ENCODE results near the gene FSTL5. TPM values are rescaled to one million over a fixed set of nuclear protein-coding genes. Genes with fewer than 3 reads are reported as not detected.

FSTL5 gene
- polyA plus RNA-seq, 4 donors, result 0.19 to 0.36 TPM; not detected in 2

- H3K4me1 ChIP-seq (ENCODE audit: control insufficient read depth in 3 of 3, insufficient read depth in 2 of 3, low read depth in 1 of 3, low read length in 2 of 3), result no peaks in the 10 kb centered on the region
- DNase-seq, result no peak
- no peak overlapping the region for H3K4me3 ChIP-seq (ENCODE audit: low read depth in 1 of 3, low read length in 3 of 3)
- no peaks in the 10 kb centered on the region for H3K9me3 ChIP-seq (ENCODE audit: control insufficient read depth in 2 of 2, insufficient read depth in 1 of 2, low read depth in 1 of 2, low read length in 1 of 2)
- H3K36me3 ChIP-seq (ENCODE audit: control insufficient read depth in 3 of 3, insufficient read depth in 2 of 3, low read depth in 1 of 3, low read length in 3 of 3), result no peaks in the 10 kb centered on the region
- H3K27me3 ChIP-seq (ENCODE audit: control insufficient read depth in 3 of 3, insufficient read depth in 3 of 3, low read length in 3 of 3), result no peaks in the 10 kb centered on the region
- no peak for FAIRE-seq
- no peak overlapping the region for H3K27ac ChIP-seq (ENCODE audit: low read depth in 1 of 3, low read length in 2 of 3)
- 67 to 72% (median 71%) methylated on average over 7 of the region's 7 CpGs for WGBS, 3 donors
These were observed 8.8 kb downstream of the FSTL5 start for GRCh38 chr4:162154862-162155540.

GRCh38 chr4:162151850-162152249, 11.9 kb downstream of the FSTL5 start:
- DNase-seq, result no peak
- no peaks in the 10 kb centered on the region for H3K27me3 ChIP-seq (ENCODE audit: control insufficient read depth in 3 of 3, insufficient read depth in 3 of 3, low read length in 3 of 3)
- no peaks in the 10 kb centered on the region for H3K4me1 ChIP-seq (ENCODE audit: control insufficient read depth in 3 of 3, insufficient read depth in 2 of 3, low read depth in 1 of 3, low read length in 2 of 3)
- no peak overlapping the region for H3K4me3 ChIP-seq (ENCODE audit: low read depth in 1 of 3, low read length in 3 of 3)
- FAIRE-seq, result no peak
- no peak overlapping the region for H3K27ac ChIP-seq (ENCODE audit: low read depth in 1 of 3, low read length in 2 of 3)
- 38 to 40% (median 39%) methylated on average over 4 of the region's 4 CpGs for WGBS, 3 donors
- H3K36me3 ChIP-seq (ENCODE audit: control insufficient read depth in 3 of 3, insufficient read depth in 2 of 3, low read depth in 1 of 3, low read length in 3 of 3), result no peaks in the 10 kb centered on the region
- H3K9me3 ChIP-seq (ENCODE audit: control insufficient read depth in 2 of 2, insufficient read depth in 1 of 2, low read depth in 1 of 2, low read length in 1 of 2), result no peaks in the 10 kb centered on the region

- H3K9me3 ChIP-seq (ENCODE audit: control insufficient read depth in 2 of 2, insufficient read depth in 1 of 2, low read depth in 1 of 2, low read length in 1 of 2), result no peaks in the 10 kb centered on the region
- H3K4me1 ChIP-seq (ENCODE audit: control insufficient read depth in 3 of 3, insufficient read depth in 2 of 3, low read depth in 1 of 3, low read length in 2 of 3), result no peaks in the 10 kb centered on the region
- DNase-seq, result no peak
- H3K4me3 ChIP-seq (ENCODE audit: low read depth in 1 of 3, low read length in 3 of 3), result no peak overlapping the region
- no peak overlapping the region for H3K27ac ChIP-seq (ENCODE audit: low read depth in 1 of 3, low read length in 2 of 3)
- H3K36me3 ChIP-seq (ENCODE audit: control insufficient read depth in 3 of 3, insufficient read depth in 2 of 3, low read depth in 1 of 3, low read length in 3 of 3), result no peaks in the 10 kb centered on the region
- FAIRE-seq, result no peak
- no peaks in the 10 kb centered on the region for H3K27me3 ChIP-seq (ENCODE audit: control insufficient read depth in 3 of 3, insufficient read depth in 3 of 3, low read length in 3 of 3)
These were observed 12.4 kb downstream of the FSTL5 start for GRCh38 chr4:162151386-162151785.

- Histone ChIP-seq H3K27me3 (ENCODE audit: control insufficient read depth in 3 of 3, insufficient read depth in 3 of 3, low read length in 3 of 3) (no peaks in the 10 kb centered on the region), H3K9me3 (ENCODE audit: control insufficient read depth in 2 of 2, insufficient read depth in 1 of 2, low read depth in 1 of 2, low read length in 1 of 2) (no peaks in the 10 kb centered on the region), H3K27ac (ENCODE audit: low read depth in 1 of 3, low read length in 2 of 3) (no peak overlapping the region), H3K36me3 (ENCODE audit: control insufficient read depth in 3 of 3, insufficient read depth in 2 of 3, low read depth in 1 of 3, low read length in 3 of 3) (no peaks in the 10 kb centered on the region), H3K4me3 (ENCODE audit: low read depth in 1 of 3, low read length in 3 of 3) (no peak overlapping the region), H3K4me1 (ENCODE audit: control insufficient read depth in 3 of 3, insufficient read depth in 2 of 3, low read depth in 1 of 3, low read length in 2 of 3) (no peaks in the 10 kb centered on the region)
- WGBS, 3 donors, result 74 to 81% (median 76%) methylated on average over 2 of the region's 2 CpGs
- no peak for DNase-seq
- FAIRE-seq, result no peak
These were observed 14.2 kb downstream of the FSTL5 start for GRCh38 chr4:162149644-162150043.

- no peaks in the 10 kb centered on the region for H3K27me3 ChIP-seq (ENCODE audit: control insufficient read depth in 3 of 3, insufficient read depth in 3 of 3, low read length in 3 of 3)
- FAIRE-seq, result no peak
- H3K9me3 ChIP-seq (ENCODE audit: control insufficient read depth in 2 of 2, insufficient read depth in 1 of 2, low read depth in 1 of 2, low read length in 1 of 2), result no peaks in the 10 kb centered on the region
- no peaks in the 10 kb centered on the region for H3K36me3 ChIP-seq (ENCODE audit: control insufficient read depth in 3 of 3, insufficient read depth in 2 of 3, low read depth in 1 of 3, low read length in 3 of 3)
- no peaks in the 10 kb centered on the region for H3K4me1 ChIP-seq (ENCODE audit: control insufficient read depth in 3 of 3, insufficient read depth in 2 of 3, low read depth in 1 of 3, low read length in 2 of 3)
- no peak overlapping the region for H3K27ac ChIP-seq (ENCODE audit: low read depth in 1 of 3, low read length in 2 of 3)
- no peak overlapping the region for H3K4me3 ChIP-seq (ENCODE audit: low read depth in 1 of 3, low read length in 3 of 3)
- DNase-seq, result no peak
These were observed 23.6 kb downstream of the FSTL5 start for GRCh38 chr4:162140051-162140683.

- no peak overlapping the region for H3K4me3 ChIP-seq (ENCODE audit: low read depth in 1 of 3, low read length in 3 of 3)
- no peak for DNase-seq
- no peaks in the 10 kb centered on the region for H3K4me1 ChIP-seq (ENCODE audit: control insufficient read depth in 3 of 3, insufficient read depth in 2 of 3, low read depth in 1 of 3, low read length in 2 of 3)
- H3K36me3 ChIP-seq (ENCODE audit: control insufficient read depth in 3 of 3, insufficient read depth in 2 of 3, low read depth in 1 of 3, low read length in 3 of 3), result no peaks in the 10 kb centered on the region
- no peak overlapping the region for H3K27ac ChIP-seq (ENCODE audit: low read depth in 1 of 3, low read length in 2 of 3)
- H3K27me3 ChIP-seq (ENCODE audit: control insufficient read depth in 3 of 3, insufficient read depth in 3 of 3, low read length in 3 of 3), result no peaks in the 10 kb centered on the region
- H3K9me3 ChIP-seq (ENCODE audit: control insufficient read depth in 2 of 2, insufficient read depth in 1 of 2, low read depth in 1 of 2, low read length in 1 of 2), result no peaks in the 10 kb centered on the region
- WGBS, 3 donors, result 56 to 74% (median 72%) methylated on average over 2 of the region's 2 CpGs
- FAIRE-seq, result no peak
These were observed 24.4 kb downstream of the FSTL5 start for GRCh38 chr4:162139412-162139811.

- no peaks in the 10 kb centered on the region for H3K36me3 ChIP-seq (ENCODE audit: control insufficient read depth in 3 of 3, insufficient read depth in 2 of 3, low read depth in 1 of 3, low read length in 3 of 3)
- no peak overlapping the region for H3K27ac ChIP-seq (ENCODE audit: low read depth in 1 of 3, low read length in 2 of 3)
- no peaks in the 10 kb centered on the region for H3K9me3 ChIP-seq (ENCODE audit: control insufficient read depth in 2 of 2, insufficient read depth in 1 of 2, low read depth in 1 of 2, low read length in 1 of 2)
- no peak overlapping the region for H3K4me3 ChIP-seq (ENCODE audit: low read depth in 1 of 3, low read length in 3 of 3)
- DNase-seq, result no peak
- no peaks in the 10 kb centered on the region for H3K27me3 ChIP-seq (ENCODE audit: control insufficient read depth in 3 of 3, insufficient read depth in 3 of 3, low read length in 3 of 3)
- FAIRE-seq, result no peak
- 16 to 30% (median 21%) methylated on average over 2 of the region's 2 CpGs for WGBS, 3 donors
- H3K4me1 ChIP-seq (ENCODE audit: control insufficient read depth in 3 of 3, insufficient read depth in 2 of 3, low read depth in 1 of 3, low read length in 2 of 3), result no peaks in the 10 kb centered on the region
These were observed 32.5 kb downstream of the FSTL5 start for GRCh38 chr4:162131256-162131655.

GRCh38 chr4:162126729-162127128, 37.1 kb downstream of the FSTL5 start:
- no peak overlapping the region for H3K27ac ChIP-seq (ENCODE audit: low read depth in 1 of 3, low read length in 2 of 3)
- no peak overlapping the region for H3K4me3 ChIP-seq (ENCODE audit: low read depth in 1 of 3, low read length in 3 of 3)
- no peaks in the 10 kb centered on the region for H3K27me3 ChIP-seq (ENCODE audit: control insufficient read depth in 3 of 3, insufficient read depth in 3 of 3, low read length in 3 of 3)
- no peaks in the 10 kb centered on the region for H3K4me1 ChIP-seq (ENCODE audit: control insufficient read depth in 3 of 3, insufficient read depth in 2 of 3, low read depth in 1 of 3, low read length in 2 of 3)
- 55 to 67% (median 56%) methylated on average over 3 of the region's 3 CpGs for WGBS, 3 donors
- no peaks in the 10 kb centered on the region for H3K36me3 ChIP-seq (ENCODE audit: control insufficient read depth in 3 of 3, insufficient read depth in 2 of 3, low read depth in 1 of 3, low read length in 3 of 3)
- FAIRE-seq (no peak), DNase-seq (no peak)
- H3K9me3 ChIP-seq (ENCODE audit: control insufficient read depth in 2 of 2, insufficient read depth in 1 of 2, low read depth in 1 of 2, low read length in 1 of 2), result no peaks in the 10 kb centered on the region

GRCh38 chr4:162117051-162117450, 46.7 kb downstream of the FSTL5 start:
- no peaks in the 10 kb centered on the region for H3K36me3 ChIP-seq (ENCODE audit: control insufficient read depth in 3 of 3, insufficient read depth in 2 of 3, low read depth in 1 of 3, low read length in 3 of 3)
- no peaks in the 10 kb centered on the region for H3K9me3 ChIP-seq (ENCODE audit: control insufficient read depth in 2 of 2, insufficient read depth in 1 of 2, low read depth in 1 of 2, low read length in 1 of 2)
- no peak overlapping the region for H3K27ac ChIP-seq (ENCODE audit: low read depth in 1 of 3, low read length in 2 of 3)
- H3K4me3 ChIP-seq (ENCODE audit: low read depth in 1 of 3, low read length in 3 of 3), result no peak overlapping the region
- WGBS, 3 donors, result 50 to 74% (median 57%) methylated on average over 2 of the region's 2 CpGs
- no peak for FAIRE-seq
- H3K27me3 ChIP-seq (ENCODE audit: control insufficient read depth in 3 of 3, insufficient read depth in 3 of 3, low read length in 3 of 3), result no peaks in the 10 kb centered on the region
- DNase-seq, result no peak
- H3K4me1 ChIP-seq (ENCODE audit: control insufficient read depth in 3 of 3, insufficient read depth in 2 of 3, low read depth in 1 of 3, low read length in 2 of 3), result no peaks in the 10 kb centered on the region
